Thoracic aorta (tissue), 2 donors: Measurements from ENCODE around the gene ZMYND10. TPM values are rescaled to one million over a fixed set of nuclear protein-coding genes. Genes with fewer than 3 reads are reported as not detected.

Experiments used
- ATAC-seq: fragments of 150-250 bp; one replicate; pipeline ENCODE4 v1.8.0; 2017; ENCODE audit warnings: low read depth; ENCODE audit not compliant: insufficient number of reproducible peaks, low FRiP score
- DNase-seq: peaks from one replicate; pipeline ENCODE4 v3.0.0-alpha.2; 2020; ENCODE audit warnings: low spot score
- H3K27ac ChIP-seq, 2 donors: fragments of 200-600 bp; sonication (generic); 1 replicate in 1 of 2; 2 replicates in 1 of 2; pipeline ENCODE4 v1.5.1; 2016; ENCODE audit warnings: mild to moderate bottlenecking in 2 of 2, moderate library complexity in 2 of 2
- H3K27me3 ChIP-seq: fragments of 200-600 bp; sonication (generic); replicated peaks from 2 replicates; pipeline ENCODE4 v1.6.0; 2016; ENCODE audit warnings: mild to moderate bottlenecking; ENCODE audit not compliant: insufficient read depth
- H3K36me3 ChIP-seq: fragments of 200-600 bp; sonication (generic); one replicate; pipeline ENCODE4 v1.5.1; 2016
- H3K4me1 ChIP-seq, 2 donors: fragments of 200-600 bp; sonication (generic); 1 replicate in 1 of 2; 2 replicates in 1 of 2; pipeline versions ENCODE4 v1.5.1 to v1.6.0; 2016; ENCODE audit warnings: low read depth in 2 of 2, mild to moderate bottlenecking in 1 of 2; ENCODE audit not compliant: control insufficient read depth in 1 of 2
- H3K4me3 ChIP-seq: fragments of 200-600 bp; sonication (generic); 2 replicates; pipeline ENCODE4 v1.5.1; 2016; ENCODE audit warnings: mild to moderate bottlenecking
- H3K9me3 ChIP-seq: fragments of 200-600 bp; sonication (generic); 2 replicates; pipeline ENCODE4 v1.5.1; 2016
- CTCF ChIP-seq: fragments of 200-600 bp; sonication (generic); IDR thresholded peaks from one replicate; pipeline ENCODE4 v1.5.1; 2019; ENCODE audit warnings: antibody characterized with exemption
- total RNA-seq, 2 donors: library from RNA; depleted of rRNA; stranded (reverse); fragments of >200 nt; gene quantifications; one replicate each; pipeline versions ENCODE4 v1.1.0 to v1.2.3, GENCODE V29; 2016

Gene ZMYND10
- total RNA-seq, 2 donors from 2014 or later = not detected

GRCh38 chr3:50341996-50342650 lies 3.4 kb downstream of the ZMYND10 start:
- H3K36me3 ChIP-seq = no peaks in the 10 kb centered on the region
- H3K27ac ChIP-seq = no peak overlapping the region
- TF ChIP-seq CTCF = no peak
- H3K27me3 ChIP-seq = no peaks in the 10 kb centered on the region
- peaks cover 21 to 53% of the 10 kb centered on the region in 2 donors for H3K4me1 ChIP-seq
- no peak overlapping the region for H3K4me3 ChIP-seq
- DNase-seq (no peak), ATAC-seq (no peak)
- H3K9me3 ChIP-seq = no peaks in the 10 kb centered on the region

- Histone ChIP-seq H3K27ac (peak overlapping the region in 1 of 2 donors; percentile 93), H3K36me3 (no peaks in the 10 kb centered on the region), H3K4me3 (peak overlapping the region; percentile 74), H3K4me1 (peaks cover 21 to 54% of the 10 kb centered on the region in 2 donors), H3K9me3 (no peaks in the 10 kb centered on the region), H3K27me3 (no peaks in the 10 kb centered on the region)
- ATAC-seq (no peak), DNase-seq (no peak)
- no peak for TF ChIP-seq CTCF
These were observed 4.0 kb downstream of the ZMYND10 start for GRCh38 chr3:50341537-50341936.

- peaks cover 27 to 57% of the 10 kb centered on the region in 2 donors for H3K4me1 ChIP-seq
These were observed 4.8 kb downstream of the ZMYND10 start, which contains the start of gene RASSF1 for GRCh38 chr3:50340448-50341329. RASSF1 (minus strand) TSS chr3:50340836; CDS start chr3:50340805, 31 bp downstream.

GRCh38 chr3:50340147-50340447 lies 5.4 kb downstream of the ZMYND10 start:
- TF ChIP-seq CTCF = no peak
- ATAC-seq (no peak), DNase-seq (no peak)
- Histone ChIP-seq H3K36me3 (no peaks in the 10 kb centered on the region), H3K4me1 (peaks cover 30 to 57% of the 10 kb centered on the region in 2 donors), H3K27ac (peak overlapping the region; percentile 90 to 93), H3K4me3 (peak overlapping the region; percentile 74), H3K9me3 (no peaks in the 10 kb centered on the region), H3K27me3 (no peaks in the 10 kb centered on the region)

More at GRCh38 chr3:50340448-50341329, 4.8 kb downstream of the ZMYND10 start, which contains the start of gene RASSF1:
- Histone ChIP-seq H3K36me3 (no peaks in the 10 kb centered on the region), H3K27ac (peak within 1 kb of the TSS; percentile 90 to 93), H3K9me3 (no peaks in the 10 kb centered on the region), H3K4me3 (peak within 1 kb of the TSS; percentile 74), H3K27me3 (no peaks in the 10 kb centered on the region)
- DNase-seq (no peak), ATAC-seq (no peak)
- TF ChIP-seq CTCF = no peak

GRCh38 chr3:50339485-50340146 lies 5.9 kb downstream of the ZMYND10 start:
- Histone ChIP-seq H3K4me1 (peaks cover 35 to 61% of the 10 kb centered on the region in 2 donors), H3K4me3 (peak overlapping the region; percentile 74), H3K27ac (peak overlapping the region; percentile 90 to 93), H3K36me3 (no peaks in the 10 kb centered on the region), H3K27me3 (no peaks in the 10 kb centered on the region), H3K9me3 (no peaks in the 10 kb centered on the region)
- no peak for TF ChIP-seq CTCF
- DNase-seq (no peak), ATAC-seq (no peak)
